SK-N-DZ (cell line): ENCODE data around the gene PBLD. TPM values are rescaled to one million over a fixed set of nuclear protein-coding genes. Genes with fewer than 3 reads are reported as not detected.

Experiments used
- DNase-seq: peaks from one replicate; pipeline ENCODE4 v3.0.0-alpha.2; 2015; ENCODE audit warnings: low spot score
- polyA plus RNA-seq, 2 experiments: library from polyadenylated mRNA; depleted of rRNA; stranded (reverse); fragments of >200 nt; gene quantifications; 2 replicates each; pipeline ENCODE4 v1.2.3, GENCODE V29; 2014

The PBLD gene
- polyA plus RNA-seq (2014; cell fraction: cytosol; rRNA removed), result 5.1 and 5.2 TPM in 2 replicates
- 4.8 and 5.1 TPM in 2 replicates for polyA plus RNA-seq (2014; cell fraction: nucleus; rRNA removed)

DNA sequence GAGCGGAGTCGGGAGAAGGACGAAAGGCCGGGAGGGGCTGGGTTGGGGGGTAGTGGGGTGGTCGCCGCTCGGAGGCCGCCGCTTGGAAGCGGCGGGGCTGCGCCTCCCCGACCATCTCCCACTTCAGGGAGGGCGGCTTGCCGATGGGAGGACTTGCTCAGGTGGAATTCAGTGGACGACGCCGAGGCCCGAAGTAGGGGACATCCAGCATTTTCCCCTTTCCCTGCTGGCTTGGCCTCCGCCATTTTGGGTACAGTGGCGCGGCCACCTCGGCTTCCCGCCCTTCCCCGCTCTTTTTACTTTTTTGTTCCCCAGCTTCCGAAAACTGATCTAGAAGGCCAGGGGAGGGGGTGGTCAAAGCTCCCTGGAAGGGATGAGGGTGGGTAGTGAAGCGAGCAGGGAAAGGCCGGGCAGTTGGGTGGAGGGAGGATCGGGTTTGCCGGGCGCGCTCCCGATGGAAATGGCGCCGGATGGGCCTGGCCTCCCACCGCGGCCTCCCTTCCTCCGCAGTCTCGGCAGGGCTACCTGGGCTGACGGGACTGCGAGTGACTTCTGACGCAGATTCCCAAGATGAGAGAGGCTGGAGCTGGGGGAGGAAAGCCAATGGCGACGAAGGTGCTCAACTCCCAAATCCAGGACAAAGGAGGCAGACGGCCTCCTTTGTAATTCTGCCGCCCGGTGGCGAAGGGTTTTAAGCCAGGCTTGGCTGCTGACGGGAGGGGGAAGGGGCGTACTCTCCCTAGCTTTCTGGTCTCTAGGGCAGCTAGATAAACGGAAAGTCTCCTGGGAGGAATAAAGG, at the start of gene PBLD:
Gene PBLD, minus strand, starts transcription at position 670 of the 799 bp plus-strand sequence. CDS start 26,084 bp downstream, outside the sequence.
- peak; percentile 86 for DNase-seq

- DNase-seq, result no peak
Measured at GRCh38 chr10:68371604-68372003, 38.9 kb upstream of the PBLD start.

GRCh38 chr10:68367121-68367520, 34.4 kb upstream of the PBLD start:
- DNase-seq, result no peak

- no peak for DNase-seq
Measured at GRCh38 chr10:68366600-68366999, 33.9 kb upstream of the PBLD start.

- DNase-seq, result no peak
Measured at GRCh38 chr10:68365611-68366010, 32.9 kb upstream of the PBLD start.

- no peak for DNase-seq
Measured at GRCh38 chr10:68364101-68364886, 31.6 kb upstream of the PBLD start.

- no peak for DNase-seq
Measured at GRCh38 chr10:68362590-68362989, 29.9 kb upstream of the PBLD start.

- DNase-seq, result no peak
Measured at GRCh38 chr10:68359189-68359588, 26.5 kb upstream of the PBLD start.

GRCh38 chr10:68353537-68353936, 20.8 kb upstream of the PBLD start:
- no peak for DNase-seq

GRCh38 chr10:68348265-68348741, 15.6 kb upstream of the PBLD start:
- peak; percentile 67 for DNase-seq

DNA sequence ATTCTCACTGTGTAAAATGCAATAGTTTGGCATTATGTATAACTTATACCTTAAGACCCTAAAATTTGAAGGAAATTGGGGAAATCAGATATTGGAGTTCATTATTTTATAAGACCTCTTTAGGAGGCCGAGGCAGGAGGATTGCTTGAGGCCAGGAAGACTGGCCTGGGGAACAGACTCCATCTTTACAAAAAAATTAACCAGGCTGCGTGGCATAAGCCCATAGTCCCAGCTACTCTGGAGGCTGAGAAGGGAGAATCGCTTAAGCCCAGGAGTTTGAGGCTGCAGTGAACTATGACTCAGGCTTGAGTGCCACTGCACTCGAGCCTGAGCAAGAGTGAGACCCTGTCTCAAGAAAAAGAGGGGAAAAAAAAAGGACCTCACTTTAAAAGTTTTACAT, 14.0 kb upstream of the PBLD start:
- DNase-seq, result no peak

- no peak for DNase-seq
Measured at GRCh38 chr10:68345621-68346020, 12.9 kb upstream of the PBLD start.

DNA sequence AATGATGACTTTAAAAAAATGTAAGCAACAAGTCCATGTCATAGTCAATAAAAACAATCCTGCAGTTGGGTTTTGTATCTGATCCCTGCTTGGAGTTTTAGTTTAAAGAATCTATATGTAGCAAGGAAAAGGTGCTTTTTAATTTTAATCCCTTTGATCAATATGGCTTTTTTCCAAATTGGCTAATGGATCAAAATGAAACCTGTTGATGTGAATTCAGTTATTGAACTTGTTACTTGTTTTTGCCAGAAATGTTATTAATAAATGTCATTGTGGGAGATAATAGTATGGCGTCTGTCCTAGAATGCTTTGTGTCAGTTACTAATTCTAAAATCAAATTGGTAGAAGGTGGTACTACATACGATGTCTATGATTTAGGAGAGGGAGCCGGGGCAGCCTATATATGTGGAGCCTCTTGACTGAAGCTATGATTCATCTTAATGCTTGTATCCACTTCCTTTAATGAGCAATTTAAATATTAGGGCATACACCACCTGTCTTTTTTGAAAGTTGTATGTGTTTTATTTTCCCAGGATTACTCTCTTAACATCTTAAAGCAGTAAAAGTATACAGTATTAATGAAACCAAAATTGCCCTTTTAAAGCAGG, 10.3 kb upstream of the PBLD start:
- no peak for DNase-seq

GRCh38 chr10:68340358-68341080, 7.8 kb upstream of the PBLD start:
- DNase-seq, result no peak

DNA sequence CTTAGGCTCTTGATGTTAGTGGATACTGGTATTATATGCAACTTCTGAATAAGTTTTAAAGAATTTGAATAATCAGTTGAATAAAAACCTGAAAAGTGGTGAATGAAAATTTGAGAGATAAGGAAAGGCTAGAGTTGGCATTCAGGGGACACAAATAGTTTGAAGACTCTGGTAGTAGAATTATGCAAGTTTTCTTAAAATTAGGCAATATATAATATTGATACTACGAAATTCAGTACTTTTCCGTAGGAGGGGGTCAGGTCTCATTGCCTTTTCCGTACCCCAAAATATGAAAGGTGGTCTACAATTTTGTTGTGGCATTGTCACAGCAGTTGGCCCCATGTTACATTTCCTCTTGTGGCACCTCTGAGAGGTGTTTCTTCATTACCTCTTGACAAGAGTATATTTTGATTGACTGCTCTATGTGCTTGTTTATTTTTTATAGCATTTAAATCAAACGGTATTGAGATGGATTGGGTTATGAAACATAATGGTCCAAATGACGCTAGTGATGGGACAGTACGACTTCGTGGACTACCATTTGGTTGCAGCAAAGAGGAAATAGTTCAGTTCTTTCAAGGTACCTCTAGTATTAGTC, 4.1 kb upstream of the PBLD start:
- no peak for DNase-seq

DNA sequence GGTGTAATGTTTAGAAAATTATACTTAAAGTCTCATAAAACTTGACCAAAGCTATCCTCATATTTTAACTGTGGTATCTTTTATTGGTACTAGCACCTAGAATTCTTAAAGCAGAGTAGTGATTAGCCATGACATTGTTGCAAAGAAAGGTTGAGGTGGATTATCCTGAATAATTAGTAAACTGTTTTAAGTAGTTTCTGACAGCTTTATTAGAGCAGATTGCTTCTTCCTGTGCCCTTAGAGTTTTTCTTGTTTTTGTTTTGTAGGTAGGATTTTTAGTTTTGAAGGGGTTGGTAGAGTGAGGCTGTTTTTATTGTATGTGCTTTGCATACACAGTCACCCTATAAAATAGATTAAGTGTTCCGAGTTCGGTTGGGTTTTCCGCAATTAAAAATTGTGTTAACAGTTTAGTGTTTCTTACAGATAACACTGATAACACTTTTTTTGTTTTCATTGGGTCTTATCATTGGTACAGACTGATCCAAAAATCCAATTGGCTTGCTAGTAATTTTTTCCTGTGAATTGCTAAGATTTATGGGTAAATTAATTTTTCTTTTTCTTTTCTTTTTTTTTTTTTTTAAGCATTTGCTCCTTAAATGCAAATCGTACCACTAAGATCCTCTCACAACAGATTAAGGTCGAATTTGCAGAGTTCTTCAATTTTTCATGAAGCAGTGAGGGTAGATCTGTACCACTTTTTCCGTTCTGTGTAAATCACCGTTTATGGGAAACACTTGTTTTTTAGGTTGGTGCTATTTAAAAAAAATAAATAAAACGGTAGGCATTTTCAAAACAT, 2.1 kb upstream of the PBLD start:
- DNase-seq, result no peak

GRCh38 chr10:68333440-68334431, 1.0 kb upstream of the PBLD start:
- peak; percentile 18 for DNase-seq

- DNase-seq, result no peak
Measured at GRCh38 chr10:68333058-68333395, 299 bp upstream of the PBLD start.
